ENCODE measurements around the gene WWOX.

Gene WWOX

GRCh38 chr16:78976212-78976611, 876.8 kb downstream of the WWOX start:
- Mint-ChIP-seq H3K36me3 (no peaks in the 10 kb centered on the region), H3K9me3 (no peaks in the 10 kb centered on the region), H3K4me1 (no peaks in the 10 kb centered on the region), H3K27ac (no peak overlapping the region), H3K27me3 (no peaks in the 10 kb centered on the region), H3K4me3 (no peak overlapping the region)
- ATAC-seq (ENCODE audit: low read depth): no peak
- DNase-seq (ENCODE audit: low spot score in 2 of 2): no peak

DNA sequence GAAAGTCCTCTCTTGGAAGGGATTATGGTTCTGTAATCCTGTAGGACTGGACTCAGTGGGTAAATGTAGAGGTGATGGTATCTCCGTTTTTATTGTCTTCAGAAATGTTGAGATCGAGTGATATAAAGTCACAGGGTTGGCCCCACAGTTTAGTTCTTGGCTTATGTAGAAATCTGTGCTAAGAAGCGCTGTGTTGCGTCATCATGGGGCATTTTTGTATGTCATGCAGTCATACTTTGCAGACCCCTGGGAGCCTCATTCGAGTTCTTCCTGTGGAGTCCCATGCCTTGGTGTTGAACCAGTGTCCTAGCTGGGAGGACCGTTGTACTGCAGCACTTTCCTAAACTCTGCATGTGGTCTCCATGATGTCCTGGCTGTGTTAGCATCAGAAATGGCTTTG, 881.4 kb downstream of the WWOX start:
- H3K27me3 Mint-ChIP-seq: peaks cover 2% of the 10 kb centered on the region
- no peak overlapping the region for H3K4me3 Mint-ChIP-seq
- ATAC-seq (ENCODE audit: low read depth) (no peak), DNase-seq (ENCODE audit: low spot score in 2 of 2) (no peak)
- no peaks in the 10 kb centered on the region for H3K4me1 Mint-ChIP-seq
- peaks cover 6% of the 10 kb centered on the region for H3K36me3 Mint-ChIP-seq
- H3K9me3 Mint-ChIP-seq: peaks cover 5% of the 10 kb centered on the region
- H3K27ac Mint-ChIP-seq: no peak overlapping the region

DNA sequence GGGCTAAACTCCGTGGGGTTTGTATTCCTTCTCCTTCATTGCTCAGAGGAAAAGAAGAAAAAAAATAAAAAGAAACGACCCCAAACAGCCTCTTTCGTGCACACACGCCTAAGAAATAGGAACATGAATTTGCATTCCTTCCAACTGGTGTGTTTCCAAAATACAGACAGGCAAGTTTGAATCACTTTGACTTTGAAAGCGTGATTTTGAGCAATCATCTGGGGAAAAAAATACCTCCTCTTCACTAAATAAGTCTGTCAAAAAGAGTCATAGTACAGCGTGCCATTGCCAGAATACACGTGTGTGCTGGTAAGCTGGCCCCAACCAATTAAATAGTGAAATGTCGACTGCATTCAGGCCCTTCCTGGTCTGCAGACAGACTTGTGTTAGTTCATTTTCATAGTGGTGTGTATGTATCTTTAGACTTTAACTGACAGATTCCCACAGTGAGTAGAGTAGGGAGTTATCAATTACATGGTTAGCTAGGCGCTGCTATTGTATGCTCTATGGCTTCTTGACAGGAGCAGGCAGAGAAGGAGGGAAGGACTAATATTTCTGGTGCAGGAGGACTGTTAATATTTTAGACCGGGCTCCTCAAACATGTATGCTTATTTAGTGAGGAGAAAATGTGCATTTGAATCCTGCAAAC, 882.8 kb downstream of the WWOX start:
- H3K4me3 Mint-ChIP-seq: no peak overlapping the region
- H3K4me1 Mint-ChIP-seq: no peaks in the 10 kb centered on the region
- no peak for DNase-seq (ENCODE audit: low spot score in 2 of 2)
- peaks cover 2% of the 10 kb centered on the region for H3K27me3 Mint-ChIP-seq
- H3K27ac Mint-ChIP-seq: no peak overlapping the region
- H3K9me3 Mint-ChIP-seq: peaks cover 5% of the 10 kb centered on the region
- ATAC-seq (ENCODE audit: low read depth): no peak
- peaks cover 6% of the 10 kb centered on the region for H3K36me3 Mint-ChIP-seq

GRCh38 chr16:78984324-78984723, 884.9 kb downstream of the WWOX start:
- DNase-seq (ENCODE audit: low spot score in 2 of 2): no peak
- H3K4me3 Mint-ChIP-seq: no peak overlapping the region

DNA sequence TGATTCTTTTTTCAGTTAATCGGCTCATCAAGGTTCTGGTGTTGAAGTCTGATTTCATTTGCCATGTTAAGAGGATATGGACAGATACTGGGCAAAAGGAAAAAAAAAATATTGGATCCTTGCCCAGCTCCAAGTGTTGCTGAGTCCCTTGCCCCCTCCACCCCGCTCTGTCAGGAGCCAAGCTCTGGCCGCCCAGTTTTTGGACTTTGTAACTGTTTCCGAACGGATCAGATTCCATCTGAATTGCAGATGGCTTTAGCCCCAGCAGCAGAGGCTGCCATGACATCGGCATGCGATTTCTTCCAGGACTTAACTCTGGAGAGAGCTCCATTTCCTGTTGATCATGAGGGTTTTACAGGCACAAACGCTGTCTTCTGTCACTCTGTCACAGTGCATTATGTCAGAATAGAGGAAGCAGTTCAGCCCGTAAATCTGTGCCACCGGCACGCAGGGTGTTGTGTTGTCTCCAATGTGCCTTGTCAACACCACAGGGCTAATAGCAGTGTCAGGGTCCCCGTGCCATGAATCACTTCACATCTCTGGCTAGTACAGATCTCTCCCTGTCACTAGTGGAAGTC, 885.5 kb downstream of the WWOX start:
- no peak for DNase-seq (ENCODE audit: low spot score in 2 of 2)
- H3K27ac Mint-ChIP-seq: no peak overlapping the region
- no peak overlapping the region for H3K4me3 Mint-ChIP-seq
- ATAC-seq (ENCODE audit: low read depth): no peak
- peaks cover 6% of the 10 kb centered on the region for H3K36me3 Mint-ChIP-seq
- peaks cover 5% of the 10 kb centered on the region for H3K9me3 Mint-ChIP-seq
- H3K27me3 Mint-ChIP-seq: peaks cover 2% of the 10 kb centered on the region
- H3K4me1 Mint-ChIP-seq: peaks cover 5% of the 10 kb centered on the region

More at GRCh38 chr16:78984324-78984723, 884.9 kb downstream of the WWOX start:
- ATAC-seq (ENCODE audit: low read depth): no peak
- Mint-ChIP-seq H3K27me3 (peaks cover 2% of the 10 kb centered on the region), H3K4me1 (peaks cover under 1% of the 10 kb centered on the region), H3K9me3 (peaks cover 5% of the 10 kb centered on the region), H3K27ac (no peak overlapping the region), H3K36me3 (peaks cover 6% of the 10 kb centered on the region)

- DNase-seq (ENCODE audit: low spot score in 2 of 2): no peak
- Mint-ChIP-seq H3K27me3 (peaks cover 2% of the 10 kb centered on the region), H3K27ac (no peak overlapping the region), H3K36me3 (peaks cover 6% of the 10 kb centered on the region), H3K4me3 (no peak overlapping the region), H3K9me3 (peaks cover 5% of the 10 kb centered on the region), H3K4me1 (peaks cover 10% of the 10 kb centered on the region)
- ATAC-seq (ENCODE audit: low read depth): no peak
Observed at GRCh38 chr16:78985716-78986605, 886.5 kb downstream of the WWOX start.

GRCh38 chr16:78987666-78988065, 888.2 kb downstream of the WWOX start:
- Mint-ChIP-seq H3K9me3 (peaks cover 5% of the 10 kb centered on the region), H3K4me3 (no peak overlapping the region), H3K4me1 (peaks cover 10% of the 10 kb centered on the region), H3K27me3 (peaks cover 2% of the 10 kb centered on the region), H3K36me3 (peaks cover 6% of the 10 kb centered on the region), H3K27ac (no peak overlapping the region)
- DNase-seq (ENCODE audit: low spot score in 2 of 2) (no peak), ATAC-seq (ENCODE audit: low read depth) (no peak)

GRCh38 chr16:78988361-78988969, 889.0 kb downstream of the WWOX start:
- Mint-ChIP-seq H3K36me3 (peaks cover 1% of the 10 kb centered on the region), H3K27ac (no peak overlapping the region), H3K9me3 (no peaks in the 10 kb centered on the region)

GRCh38 chr16:78990309-78990701, 890.9 kb downstream of the WWOX start:
- ATAC-seq (ENCODE audit: low read depth) (peak; percentile 8), DNase-seq (ENCODE audit: low spot score in 2 of 2) (peak in 1 of 2 donors; percentile 10)
- Mint-ChIP-seq H3K4me3 (no peak overlapping the region), H3K27me3 (no peaks in the 10 kb centered on the region), H3K9me3 (no peaks in the 10 kb centered on the region), H3K36me3 (no peaks in the 10 kb centered on the region), H3K4me1 (peaks cover 10% of the 10 kb centered on the region), H3K27ac (peak overlapping the region; percentile 26)

More at GRCh38 chr16:78988361-78988969, 889.0 kb downstream of the WWOX start:
- DNase-seq (ENCODE audit: low spot score in 2 of 2) (no peak), ATAC-seq (ENCODE audit: low read depth) (no peak)
- no peak overlapping the region for H3K4me3 Mint-ChIP-seq
- H3K27me3 Mint-ChIP-seq: peaks cover 2% of the 10 kb centered on the region
- peaks cover 10% of the 10 kb centered on the region for H3K4me1 Mint-ChIP-seq

GRCh38 chr16:78992001-78992400, 892.5 kb downstream of the WWOX start:
- H3K4me1 Mint-ChIP-seq: peaks cover 10% of the 10 kb centered on the region
- H3K27me3 Mint-ChIP-seq: no peaks in the 10 kb centered on the region
- peak overlapping the region; percentile 53 for H3K27ac Mint-ChIP-seq
- H3K4me3 Mint-ChIP-seq: no peak overlapping the region
- H3K9me3 Mint-ChIP-seq: no peaks in the 10 kb centered on the region
- no peaks in the 10 kb centered on the region for H3K36me3 Mint-ChIP-seq
- DNase-seq (ENCODE audit: low spot score in 2 of 2) (no peak), ATAC-seq (ENCODE audit: low read depth) (no peak)

- DNase-seq (ENCODE audit: low spot score in 2 of 2): no peak
- Mint-ChIP-seq H3K9me3 (no peaks in the 10 kb centered on the region), H3K4me1 (peaks cover 10% of the 10 kb centered on the region), H3K27ac (no peak overlapping the region), H3K4me3 (no peak overlapping the region), H3K27me3 (no peaks in the 10 kb centered on the region), H3K36me3 (no peaks in the 10 kb centered on the region)
- no peak for ATAC-seq (ENCODE audit: low read depth)
Observed at GRCh38 chr16:78993346-78993745, 893.9 kb downstream of the WWOX start.

DNA sequence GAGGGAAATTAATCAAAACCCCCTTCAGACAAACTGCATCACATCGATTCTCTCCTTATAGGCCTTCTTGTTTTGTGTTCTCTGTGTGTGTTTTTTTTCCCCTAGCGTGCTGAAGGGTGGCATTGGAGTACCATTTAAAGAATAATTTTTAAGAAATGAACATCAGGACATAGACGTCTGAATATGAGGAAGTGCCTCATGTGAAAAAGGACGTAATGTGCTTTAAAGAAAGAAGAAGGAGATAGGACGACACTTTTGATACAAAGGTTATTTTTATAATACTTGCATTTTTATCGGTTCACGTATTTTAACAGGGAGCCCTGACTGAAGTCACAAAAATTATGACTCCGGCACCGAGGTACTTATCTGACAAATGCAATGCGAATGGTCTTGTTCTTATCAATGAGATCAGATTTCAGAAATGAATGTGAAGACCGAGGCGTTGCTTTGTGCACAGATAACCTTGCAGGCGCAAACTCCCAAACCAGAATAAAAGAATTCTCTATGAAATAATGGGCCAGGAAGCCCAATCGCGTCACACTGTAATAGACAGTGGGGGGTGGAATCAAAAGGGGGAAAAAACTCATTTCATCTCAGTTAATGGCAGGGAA, 894.8 kb downstream of the WWOX start:
- ATAC-seq (ENCODE audit: low read depth) (no peak), DNase-seq (ENCODE audit: low spot score in 2 of 2) (no peak)
- no peaks in the 10 kb centered on the region for H3K36me3 Mint-ChIP-seq
- peaks cover 10% of the 10 kb centered on the region for H3K4me1 Mint-ChIP-seq
- H3K9me3 Mint-ChIP-seq: no peaks in the 10 kb centered on the region
- H3K27me3 Mint-ChIP-seq: no peaks in the 10 kb centered on the region
- H3K27ac Mint-ChIP-seq: no peak overlapping the region
- H3K4me3 Mint-ChIP-seq: no peak overlapping the region

- H3K36me3 Mint-ChIP-seq: no peaks in the 10 kb centered on the region
- no peaks in the 10 kb centered on the region for H3K27me3 Mint-ChIP-seq
- DNase-seq (ENCODE audit: low spot score in 2 of 2): no peak
- no peak for ATAC-seq (ENCODE audit: low read depth)
- no peak overlapping the region for H3K27ac Mint-ChIP-seq
- H3K4me3 Mint-ChIP-seq: no peak overlapping the region
- H3K4me1 Mint-ChIP-seq: peaks cover 2% of the 10 kb centered on the region
- no peaks in the 10 kb centered on the region for H3K9me3 Mint-ChIP-seq
Observed at GRCh38 chr16:78995441-78995840, 896.0 kb downstream of the WWOX start.

GRCh38 chr16:78996790-78997189, 897.3 kb downstream of the WWOX start:
- ATAC-seq (ENCODE audit: low read depth) (no peak), DNase-seq (ENCODE audit: low spot score in 2 of 2) (no peak)
- no peak overlapping the region for H3K4me3 Mint-ChIP-seq
- no peak overlapping the region for H3K27ac Mint-ChIP-seq
- no peaks in the 10 kb centered on the region for H3K36me3 Mint-ChIP-seq
- no peaks in the 10 kb centered on the region for H3K4me1 Mint-ChIP-seq
- no peaks in the 10 kb centered on the region for H3K9me3 Mint-ChIP-seq
- no peaks in the 10 kb centered on the region for H3K27me3 Mint-ChIP-seq
